GM12892 (cell line): ENCODE results near the gene PRDM16.

Source experiments
- DNase-seq: peaks from one replicate; pipeline ENCODE4 v3.0.0; 2011; ENCODE audit not compliant: insufficient read length
- FAIRE-seq: peaks from 2 replicates; lab custom pipeline; 2011; peaks lifted over from hg19 to GRCh38; lab: Jason Lieb, UNC
- POLR2A ChIP-seq: IDR thresholded peaks from 2 replicates; pipeline ENCODE4 v1.6.1; 2011; ENCODE audit warnings: low read depth, low read length, control low read depth
- POLR2AphosphoS5 ChIP-seq: IDR thresholded peaks from 2 replicates; pipeline ENCODE4 v1.6.1; 2011; ENCODE audit warnings: low read depth, low read length, control low read depth
- TAF1 ChIP-seq: IDR thresholded peaks from 2 replicates; pipeline ENCODE4 v1.6.1; 2011; ENCODE audit warnings: low read depth, mild to moderate bottlenecking, control low read depth, low read length, borderline replicate concordance

Gene PRDM16

GRCh38 chr1:3430406-3430805 lies 361.4 kb downstream of the PRDM16 start:
- TF ChIP-seq TAF1 = no peak
- TF ChIP-seq POLR2A = no peak
- no peak for TF ChIP-seq POLR2AphosphoS5
- no peak for DNase-seq
- FAIRE-seq = no peak

DNA sequence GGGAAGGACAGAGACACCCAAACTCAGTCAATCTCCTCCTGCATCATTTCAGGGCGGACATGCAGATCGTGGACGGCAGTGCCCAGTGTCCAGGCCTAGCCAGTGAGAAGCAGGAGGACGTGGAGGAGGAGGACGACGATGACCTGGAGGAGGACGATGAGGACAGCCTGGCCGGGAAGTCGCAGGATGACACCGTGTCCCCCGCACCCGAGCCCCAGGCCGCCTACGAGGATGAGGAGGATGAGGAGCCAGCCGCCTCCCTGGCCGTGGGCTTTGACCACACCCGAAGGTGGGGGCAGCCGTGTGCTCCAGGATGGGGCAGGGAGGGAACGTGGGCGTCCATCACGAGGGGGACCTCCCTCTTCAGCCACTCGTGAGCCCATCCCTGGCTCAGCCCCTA lies 361.8 kb downstream of the PRDM16 start:
- TF ChIP-seq POLR2AphosphoS5 (no peak), TAF1 (no peak), POLR2A (no peak)
- FAIRE-seq (no peak), DNase-seq (no peak)

- no peak for FAIRE-seq
- no peak for DNase-seq
- TF ChIP-seq POLR2A (no peak), POLR2AphosphoS5 (no peak), TAF1 (no peak)
These were observed 362.3 kb downstream of the PRDM16 start for GRCh38 chr1:3431266-3431665.

- DNase-seq (no peak), FAIRE-seq (no peak)
- TF ChIP-seq POLR2AphosphoS5 (no peak), POLR2A (no peak), TAF1 (no peak)
These were observed 362.7 kb downstream of the PRDM16 start for GRCh38 chr1:3431686-3432085.

DNA sequence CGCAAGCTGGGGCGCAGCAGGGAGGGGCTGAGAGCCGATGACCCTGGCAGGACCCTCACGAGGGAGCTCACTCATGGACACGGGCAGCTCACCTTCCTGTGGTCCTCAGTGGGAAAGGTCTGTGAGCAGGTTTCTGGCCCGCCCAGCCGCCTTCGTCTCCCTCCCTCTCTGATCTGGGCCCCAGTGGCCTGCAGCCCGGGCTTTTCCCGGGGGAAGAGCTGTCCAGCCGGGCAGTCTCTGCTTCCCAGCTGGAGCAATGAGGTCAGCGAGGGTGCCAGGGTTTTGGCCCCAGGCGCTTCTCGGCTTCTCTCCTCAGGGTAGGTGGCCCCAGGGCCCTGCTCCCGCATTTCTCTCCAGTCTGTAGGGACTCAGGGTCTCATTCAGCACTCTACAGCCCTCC lies 363.3 kb downstream of the PRDM16 start:
- FAIRE-seq (no peak), DNase-seq (no peak)
- TF ChIP-seq POLR2AphosphoS5 (no peak), POLR2A (no peak), TAF1 (no peak)

- no peak for FAIRE-seq
- TF ChIP-seq POLR2A (no peak), POLR2AphosphoS5 (no peak), TAF1 (no peak)
- DNase-seq = no peak
These were observed 364.1 kb downstream of the PRDM16 start for GRCh38 chr1:3433076-3433475.

DNA sequence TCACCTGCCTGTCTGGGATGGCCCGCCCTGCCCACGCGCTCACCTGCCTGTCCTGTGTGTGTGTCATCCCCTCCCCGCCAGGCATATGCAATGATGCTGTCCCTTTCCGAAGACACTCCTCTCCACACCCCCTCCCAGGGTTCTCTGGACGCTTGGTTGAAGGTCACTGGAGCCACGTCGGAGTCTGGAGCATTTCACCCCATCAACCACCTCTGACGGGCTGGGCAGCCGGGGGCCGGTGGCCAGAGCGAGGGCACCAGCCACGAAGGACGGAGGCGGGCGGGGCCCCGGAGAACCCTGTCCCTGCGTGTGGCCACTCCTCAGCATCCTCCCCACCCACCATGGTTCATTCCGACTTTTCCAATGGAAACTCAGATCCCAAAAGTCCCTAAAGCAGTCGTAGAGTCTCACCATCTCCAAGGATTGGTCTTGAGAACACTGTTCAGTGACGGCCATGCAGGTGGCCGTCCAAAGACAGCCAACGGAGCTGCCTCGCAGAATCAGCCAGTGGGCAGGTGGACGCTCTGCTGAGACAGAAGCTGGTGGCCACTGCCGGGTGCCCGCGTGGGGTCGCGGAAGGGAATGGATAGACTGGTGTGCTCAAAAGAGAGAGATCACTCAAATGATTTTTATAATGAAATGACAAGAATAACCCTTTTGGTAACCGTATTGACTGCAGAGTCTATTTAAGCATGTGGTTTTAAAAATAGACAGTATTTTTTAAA lies 364.8 kb downstream of the PRDM16 start:
- DNase-seq (no peak), FAIRE-seq (no peak)
- TF ChIP-seq POLR2AphosphoS5 (no peak), TAF1 (no peak), POLR2A (no peak)

DNA sequence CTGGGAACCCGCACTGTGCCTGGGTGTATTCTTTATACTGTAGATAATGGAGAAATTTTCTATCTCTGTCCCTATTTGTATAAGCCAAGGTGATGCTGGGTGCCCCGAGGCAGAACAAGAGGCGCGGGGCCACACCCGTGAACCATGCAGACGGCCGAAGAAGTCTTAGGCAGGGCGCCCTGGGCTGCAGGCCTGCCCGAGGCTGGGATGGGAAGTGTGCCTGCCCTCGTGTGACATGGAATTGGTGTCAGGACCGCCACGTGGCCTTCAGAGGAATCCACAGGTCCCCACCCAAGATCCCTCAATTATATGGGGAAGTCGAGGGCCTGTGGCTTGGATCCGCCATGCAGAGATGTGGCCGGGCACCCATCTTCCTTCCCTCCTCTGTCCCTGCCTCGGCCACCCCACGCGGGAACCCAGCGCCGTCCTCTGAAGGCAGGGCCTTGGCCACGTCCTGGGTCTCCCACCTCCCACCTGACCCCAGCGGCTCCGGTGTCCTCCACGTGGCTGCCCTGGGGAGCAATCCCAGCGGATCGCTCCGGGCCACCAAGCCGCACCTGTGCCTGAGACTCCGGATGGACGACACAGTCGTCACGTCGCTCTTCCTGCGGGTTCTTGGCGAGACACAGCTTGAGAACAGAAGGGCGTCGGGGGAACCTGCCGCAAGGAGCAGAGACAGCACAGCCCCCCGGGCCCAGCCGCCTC lies 365.6 kb downstream of the PRDM16 start:
- TF ChIP-seq TAF1 = no peak
- no peak for TF ChIP-seq POLR2A
- no peak for TF ChIP-seq POLR2AphosphoS5
- DNase-seq = no peak
- FAIRE-seq = no peak

DNA sequence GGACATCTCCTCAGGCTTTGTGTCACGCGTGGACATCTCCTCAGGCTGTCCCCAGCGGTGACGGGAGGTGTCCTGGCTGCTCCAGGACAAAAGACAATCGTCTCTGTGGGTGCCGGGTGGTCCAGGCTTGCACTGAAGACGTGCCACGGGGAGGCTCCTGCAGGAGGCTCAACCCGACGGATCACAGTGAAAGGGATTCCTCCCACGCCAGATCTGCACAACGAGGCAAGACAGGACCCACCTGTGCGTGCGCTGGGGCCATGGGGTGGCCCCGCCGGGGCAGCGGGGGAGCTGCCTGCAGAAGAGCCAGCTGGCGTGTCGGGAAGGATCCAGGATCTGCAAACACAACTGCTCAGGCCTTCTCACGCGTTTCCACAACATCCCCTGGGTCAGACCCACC lies 366.7 kb downstream of the PRDM16 start:
- FAIRE-seq = no peak
- no peak for DNase-seq
- TF ChIP-seq TAF1 = no peak
- TF ChIP-seq POLR2AphosphoS5 = no peak
- TF ChIP-seq POLR2A = no peak

GRCh38 chr1:3436451-3436850 lies 367.4 kb downstream of the PRDM16 start:
- FAIRE-seq = no peak
- DNase-seq = no peak
- TF ChIP-seq POLR2A (no peak), TAF1 (no peak), POLR2AphosphoS5 (no peak)

DNA sequence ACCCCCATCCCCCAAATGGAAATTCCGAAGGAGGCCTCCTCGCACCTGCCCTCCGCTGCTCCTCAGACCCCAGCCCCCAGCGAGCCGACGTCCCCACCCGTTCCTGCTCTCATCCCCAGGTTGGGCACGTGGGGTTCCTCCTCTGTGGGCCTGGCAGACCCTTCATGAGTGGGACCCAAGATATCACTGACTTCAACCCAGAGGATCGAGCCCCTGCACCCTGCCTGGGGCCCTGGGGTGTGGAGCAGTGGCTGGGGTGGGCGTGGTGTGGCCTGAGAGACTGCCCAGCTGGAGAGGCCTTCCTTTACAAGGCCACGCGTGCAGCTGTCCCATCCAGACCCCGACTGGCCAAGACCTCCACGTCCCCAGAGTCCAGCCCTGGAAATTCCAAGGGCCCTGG lies 367.9 kb downstream of the PRDM16 start:
- DNase-seq = no peak
- no peak for FAIRE-seq
- no peak for TF ChIP-seq POLR2A
- TF ChIP-seq POLR2AphosphoS5 = no peak

GRCh38 chr1:3438661-3439180 lies 369.7 kb downstream of the PRDM16 start:
- DNase-seq (no peak), FAIRE-seq (no peak)
- no peak for TF ChIP-seq POLR2A
- TF ChIP-seq POLR2AphosphoS5 = no peak
- TF ChIP-seq TAF1 = no peak
